GM12891 (cell line): Measurements from ENCODE around the gene GMDS.

Experiments used
- POLR2A ChIP-seq: IDR thresholded peaks from 2 replicates; pipeline ENCODE4 v1.6.1; 2011; ENCODE audit warnings: low read depth, low read length, control low read depth
- POLR2AphosphoS5 ChIP-seq: IDR thresholded peaks from 2 replicates; pipeline ENCODE4 v1.6.1; 2011; ENCODE audit warnings: low read depth, low read length, control low read depth
- SPI1 ChIP-seq: IDR thresholded peaks from 2 replicates; pipeline ENCODE4 v1.6.1; 2011; ENCODE audit warnings: low read depth, low read length, control low read depth
- TAF1 ChIP-seq: IDR thresholded peaks from 2 replicates; pipeline ENCODE4 v1.6.1; 2011; ENCODE audit warnings: low read depth, low read length, control low read depth

DNA sequence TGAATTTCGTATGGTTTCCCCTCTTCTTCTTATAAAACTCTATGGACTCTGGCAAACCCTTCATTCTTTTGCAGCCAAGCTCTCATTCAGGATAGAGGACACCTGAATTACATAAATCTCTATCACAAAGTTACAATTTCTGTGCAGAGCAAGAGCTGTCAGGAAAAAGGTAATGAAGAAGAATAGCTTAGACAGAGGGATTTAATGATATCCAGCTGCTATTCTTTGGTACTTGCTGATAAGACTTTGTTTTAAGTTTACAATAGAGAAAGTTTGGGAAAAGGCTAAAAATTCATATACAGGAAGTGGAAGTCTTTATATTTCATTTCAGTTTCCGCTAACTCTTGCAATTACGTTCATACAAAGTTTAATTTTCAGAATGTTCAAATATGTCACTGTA is 408.7 kb downstream of the GMDS start:
- no peak for TF ChIP-seq POLR2A
- TF ChIP-seq POLR2AphosphoS5 = no peak
- TF ChIP-seq SPI1 = no peak
- no peak for TF ChIP-seq TAF1
